Left ventricle myocardium inferior (tissue), 1 donor: ENCODE data around the gene CETN1. TPM values are rescaled to one million over a fixed set of nuclear protein-coding genes. Genes with fewer than 3 reads are reported as not detected.

Experiments
- DNase-seq: peaks from one replicate; pipeline ENCODE4 v3.0.0-alpha.2; 2020
- H3K27ac ChIP-seq: fragments of 200-600 bp; replicated peaks from 2 replicates; pipeline ENCODE4 v1.8.0; 2021
- H3K27me3 ChIP-seq: fragments of 200-600 bp; 2 replicates; pipeline ENCODE4 v1.8.0; 2021; ENCODE audit warnings: low read depth
- H3K36me3 ChIP-seq: fragments of 200-600 bp; 2 replicates; pipeline ENCODE4 v1.8.0; 2021
- H3K4me1 ChIP-seq: fragments of 200-600 bp; 2 replicates; pipeline ENCODE4 v1.8.0; 2021
- H3K4me3 ChIP-seq: fragments of 200-600 bp; 2 replicates; pipeline ENCODE4 v1.8.0; 2021; ENCODE audit warnings: mild to moderate bottlenecking, moderate library complexity
- H3K9me3 ChIP-seq: fragments of 200-600 bp; replicated peaks from 2 replicates; pipeline ENCODE4 v1.8.0; 2021
- CTCF ChIP-seq: fragments of 200-600 bp; IDR thresholded peaks from 2 replicates; pipeline ENCODE4 v1.8.0; 2021; ENCODE audit warnings: antibody characterized with exemption, mild to moderate bottlenecking, borderline replicate concordance
- intact Hi-C: fragments of 100-400 bp; cut with micrococcal nuclease; formaldehyde crosslinking; loops from one replicate; pipeline ENCODE4 v1.11.0; 2022
- total RNA-seq: library from RNA; stranded (reverse); fragmentation: NEBNext Ultra II Directional; extraction: Animal tissue kit (Norgen Biotek cat#: 25700); gene quantifications from one replicate; pipeline ENCODE4 v1.2.1, GENCODE V29; 2021
- donor health status: DM: no; HTN: yes; CAD: no; lungs with severe emphysema.

The CETN1 gene
- total RNA-seq, 1 donor from 2014 or later, result not detected

- H3K4me1 ChIP-seq, result no peaks in the 10 kb centered on the region
- no peaks in the 10 kb centered on the region for H3K9me3 ChIP-seq
- H3K4me3 ChIP-seq, result no peak overlapping the region
- no peak for DNase-seq
- no peak for TF ChIP-seq CTCF
- no peaks in the 10 kb centered on the region for H3K36me3 ChIP-seq
- intact Hi-C loops, result no loop called here
- no peak overlapping the region for H3K27ac ChIP-seq
- peaks cover 9% of the 10 kb centered on the region for H3K27me3 ChIP-seq
Observed at GRCh38 chr18:572831-573289, 7.3 kb upstream of the CETN1 start.

DNA sequence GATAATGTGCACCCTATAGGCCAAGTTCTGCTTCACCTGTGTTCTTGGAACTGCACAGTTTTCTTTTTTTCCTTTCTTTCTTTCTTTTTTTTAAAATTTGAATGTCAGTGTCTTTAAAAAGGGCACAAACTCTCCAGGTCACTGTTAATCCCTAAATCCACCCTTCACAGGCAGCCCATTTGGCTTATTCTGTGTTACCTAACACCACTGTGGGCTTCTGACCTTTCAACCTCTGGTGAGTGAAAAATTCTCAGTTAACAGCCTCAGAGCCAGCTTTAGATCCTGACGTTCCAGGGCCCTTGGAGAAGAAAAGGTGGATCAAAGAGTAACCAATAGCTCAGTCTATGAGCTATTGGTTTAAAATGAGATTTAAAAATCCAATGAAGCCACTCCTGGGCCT, 6.8 kb upstream of the CETN1 start:
- Histone ChIP-seq H3K4me3 (no peak overlapping the region), H3K27me3 (peaks cover 9% of the 10 kb centered on the region), H3K36me3 (no peaks in the 10 kb centered on the region), H3K27ac (no peak overlapping the region), H3K9me3 (no peaks in the 10 kb centered on the region), H3K4me1 (no peaks in the 10 kb centered on the region)
- DNase-seq, result no peak
- no peak for TF ChIP-seq CTCF
- intact Hi-C loops, result no loop called here

GRCh38 chr18:574149-574860, 5.9 kb upstream of the CETN1 start:
- DNase-seq, result no peak
- intact Hi-C loops, result no loop called here

DNA sequence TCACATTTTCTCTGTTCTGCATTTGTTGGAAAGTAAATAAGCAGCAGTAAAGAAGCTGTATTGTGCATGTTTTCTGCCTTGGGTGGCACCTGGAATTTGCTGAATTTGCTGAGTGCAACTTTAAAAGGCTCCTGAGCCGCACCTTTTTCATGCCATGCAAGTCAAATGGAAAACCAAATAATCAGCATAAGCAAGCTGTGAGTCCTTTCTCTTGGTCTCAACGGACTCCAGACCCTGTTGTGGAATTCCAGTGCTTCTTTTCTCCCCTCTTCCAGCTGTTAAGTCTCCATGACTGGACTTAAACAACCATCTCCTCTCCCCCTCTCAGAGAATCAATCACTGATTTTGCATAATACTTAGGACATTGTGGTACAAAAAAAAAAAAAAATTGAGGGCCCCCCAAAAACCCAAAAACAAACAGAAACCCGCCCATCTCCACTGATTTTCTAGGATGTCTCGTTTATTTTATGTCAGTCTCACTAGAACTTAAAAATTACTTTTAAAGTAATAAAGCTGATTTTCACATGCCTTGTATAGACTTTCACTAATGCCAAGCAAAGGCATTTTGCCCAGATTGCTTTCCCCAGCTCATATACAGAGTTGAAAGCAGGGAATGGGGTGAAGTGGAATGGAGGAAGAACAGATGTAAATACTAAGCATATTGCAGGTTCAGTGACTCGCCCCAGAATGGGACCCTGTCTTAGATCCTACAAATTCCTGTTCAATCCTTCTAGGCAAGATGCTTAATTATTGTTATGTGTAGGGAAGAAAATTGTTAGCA, 5.1 kb upstream of the CETN1 start:
- DNase-seq, result no peak
- no peaks in the 10 kb centered on the region for H3K36me3 ChIP-seq
- no peaks in the 10 kb centered on the region for H3K4me1 ChIP-seq
- no peak for TF ChIP-seq CTCF
- no peak overlapping the region for H3K27ac ChIP-seq
- no peaks in the 10 kb centered on the region for H3K9me3 ChIP-seq
- H3K4me3 ChIP-seq, result no peak overlapping the region
- peaks cover 13% of the 10 kb centered on the region for H3K27me3 ChIP-seq
- intact Hi-C loops, result no loop called here

More at GRCh38 chr18:574149-574860, 5.9 kb upstream of the CETN1 start:
- H3K27ac ChIP-seq, result no peak overlapping the region
- peaks cover 9% of the 10 kb centered on the region for H3K27me3 ChIP-seq
- no peaks in the 10 kb centered on the region for H3K4me1 ChIP-seq
- no peaks in the 10 kb centered on the region for H3K9me3 ChIP-seq
- TF ChIP-seq CTCF, result no peak
- H3K4me3 ChIP-seq, result no peak overlapping the region
- no peaks in the 10 kb centered on the region for H3K36me3 ChIP-seq

DNA sequence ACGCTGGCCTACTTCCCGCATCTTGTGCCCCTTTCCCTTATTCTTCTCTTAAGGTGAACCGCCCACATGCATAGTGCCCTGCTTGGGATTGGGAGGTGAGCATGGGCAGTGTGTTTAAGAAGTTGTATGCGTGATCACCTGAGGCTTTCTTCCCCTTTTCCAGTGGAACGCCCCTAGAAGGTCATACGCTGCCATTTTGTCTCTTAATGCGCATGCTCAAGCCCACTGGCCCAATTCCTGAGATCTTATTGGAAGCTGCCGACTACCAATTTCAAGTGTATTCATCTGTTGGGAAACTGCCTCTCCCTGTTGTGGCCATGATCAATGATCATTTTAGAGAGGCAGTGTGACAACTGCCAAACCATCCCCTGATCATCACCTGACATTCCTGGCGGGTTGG, 3.3 kb upstream of the CETN1 start:
- H3K4me1 ChIP-seq, result no peaks in the 10 kb centered on the region
- no peaks in the 10 kb centered on the region for H3K9me3 ChIP-seq
- intact Hi-C loops, result no loop called here
- no peak overlapping the region for H3K27ac ChIP-seq
- TF ChIP-seq CTCF, result no peak
- peaks cover 17% of the 10 kb centered on the region for H3K27me3 ChIP-seq
- no peak for DNase-seq
- H3K4me3 ChIP-seq, result no peak overlapping the region
- H3K36me3 ChIP-seq, result no peaks in the 10 kb centered on the region
